Ectodermal cell (in vitro differentiated cells): ENCODE measurements around the gene UBTD2.

ENCODE experiments used
- H3K27ac ChIP-seq: 2 replicates; pipeline ENCODE4 v1.7.0; 2013; ENCODE audit warnings: mild to moderate bottlenecking, low read depth, low read length; ENCODE audit not compliant: insufficient read depth, poor library complexity, severe bottlenecking
- H3K27me3 ChIP-seq: 2 replicates; pipeline ENCODE4 v1.7.0; 2013; ENCODE audit warnings: mild to moderate bottlenecking, low read length; ENCODE audit not compliant: insufficient read depth, control insufficient read depth, poor library complexity, severe bottlenecking
- H3K36me3 ChIP-seq: one replicate; pipeline ENCODE4 v1.7.0; 2013; ENCODE audit warnings: low read length; ENCODE audit not compliant: control insufficient read depth, insufficient read depth
- H3K4me1 ChIP-seq: one replicate; pipeline ENCODE4 v1.7.0; 2013; ENCODE audit warnings: low read length; ENCODE audit not compliant: control insufficient read depth, insufficient read depth
- H3K4me3 ChIP-seq: 2 replicates; pipeline ENCODE4 v1.7.0; 2013; ENCODE audit warnings: low read depth, low read length, control low read depth; ENCODE audit not compliant: insufficient read depth
- H3K9me3 ChIP-seq: 2 replicates; pipeline ENCODE4 v1.7.0; 2013; ENCODE audit warnings: mild to moderate bottlenecking, low read length, moderate library complexity; ENCODE audit not compliant: control insufficient read depth
- WGBS, 2 experiments: methylation state at CpG; one replicate each; pipeline ENCODE4 v1.1.7; 2013; ENCODE audit warnings: missing lambda C conversion rate in 2 of 2; 5-methylcytosine and 5-hydroxymethylcytosine counted together

Gene UBTD2

DNA sequence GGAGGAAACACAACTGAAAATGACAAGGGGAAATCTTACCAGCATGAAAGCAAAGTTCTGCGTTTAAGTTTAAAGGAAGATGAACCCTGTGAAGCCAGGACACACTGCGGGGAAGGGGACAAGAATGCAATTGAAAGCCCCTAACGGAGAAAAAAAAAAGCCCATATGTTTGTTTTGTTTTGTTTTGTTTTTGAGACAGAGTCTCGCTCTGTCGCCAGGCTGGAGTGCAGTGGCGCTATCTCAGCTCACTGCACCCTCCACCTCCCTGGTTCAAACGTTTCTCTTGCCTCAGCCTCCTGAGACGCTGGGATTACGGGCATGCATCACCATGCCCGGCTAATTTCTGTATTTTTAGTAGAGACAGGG is 98.5 kb downstream of the UBTD2 start:
- Histone ChIP-seq H3K27me3 (peaks cover 14% of the 10 kb centered on the region), H3K4me3 (no peak overlapping the region), H3K4me1 (peaks cover 12% of the 10 kb centered on the region), H3K27ac (no peak overlapping the region), H3K9me3 (no peaks in the 10 kb centered on the region), H3K36me3 (no peaks in the 10 kb centered on the region)
- WGBS, 2 experiments: 68 to 74% methylated on average over 10 of the region's 10 CpGs

DNA sequence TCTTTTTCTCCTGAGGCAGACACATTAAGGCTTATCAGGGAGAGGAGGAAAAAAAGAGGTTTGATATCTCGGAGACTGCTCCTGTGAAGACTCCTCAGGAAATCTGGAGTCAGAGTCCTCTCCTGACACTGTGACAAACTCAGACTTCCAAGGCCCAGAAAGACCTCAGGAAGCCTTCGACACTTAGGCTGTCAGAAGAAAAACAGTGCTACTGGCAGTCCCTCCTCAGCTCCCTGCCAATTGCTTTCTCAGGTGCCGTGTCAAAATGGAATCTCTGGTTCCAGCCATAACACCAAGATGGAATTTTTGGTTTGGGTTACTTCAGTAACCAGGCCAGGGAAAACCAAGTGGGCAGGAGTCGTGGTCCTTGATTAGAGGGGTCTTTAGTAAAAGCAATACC is 99.7 kb downstream of the UBTD2 start:
- Histone ChIP-seq H3K36me3 (no peaks in the 10 kb centered on the region), H3K4me1 (peaks cover 12% of the 10 kb centered on the region), H3K27ac (no peak overlapping the region), H3K4me3 (no peak overlapping the region), H3K9me3 (no peaks in the 10 kb centered on the region), H3K27me3 (peaks cover 14% of the 10 kb centered on the region)
- WGBS, 2 experiments: 90 to 93% methylated on average over 4 of the region's 4 CpGs

DNA sequence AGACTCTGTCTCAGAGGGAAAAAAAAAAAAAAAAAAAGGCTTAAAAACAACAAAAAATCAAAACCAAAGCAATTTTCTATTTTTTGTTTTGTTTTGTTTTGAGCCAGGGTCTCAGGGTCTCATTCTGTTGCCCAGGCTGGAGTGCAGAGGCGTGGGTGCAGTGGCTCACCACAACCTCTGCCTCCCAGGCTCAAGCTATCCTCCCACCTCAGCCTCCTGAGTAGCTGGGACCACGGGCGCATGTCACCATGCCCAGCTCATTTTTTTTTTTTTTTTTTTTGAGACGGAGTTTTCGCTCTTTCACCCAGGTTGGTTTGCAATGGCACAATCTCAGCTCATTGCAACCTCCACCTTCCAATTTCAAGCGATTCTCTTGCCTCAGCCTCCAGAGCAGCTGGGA is 101.3 kb downstream of the UBTD2 start:
- peaks cover 11% of the 10 kb centered on the region for H3K27me3 ChIP-seq
- H3K9me3 ChIP-seq: no peaks in the 10 kb centered on the region
- H3K4me1 ChIP-seq: peaks cover 10% of the 10 kb centered on the region
- no peak overlapping the region for H3K27ac ChIP-seq
- 91 to 92% methylated on average over 6 of the region's 6 CpGs for WGBS, 2 experiments
- no peaks in the 10 kb centered on the region for H3K36me3 ChIP-seq
- H3K4me3 ChIP-seq: no peak overlapping the region

DNA sequence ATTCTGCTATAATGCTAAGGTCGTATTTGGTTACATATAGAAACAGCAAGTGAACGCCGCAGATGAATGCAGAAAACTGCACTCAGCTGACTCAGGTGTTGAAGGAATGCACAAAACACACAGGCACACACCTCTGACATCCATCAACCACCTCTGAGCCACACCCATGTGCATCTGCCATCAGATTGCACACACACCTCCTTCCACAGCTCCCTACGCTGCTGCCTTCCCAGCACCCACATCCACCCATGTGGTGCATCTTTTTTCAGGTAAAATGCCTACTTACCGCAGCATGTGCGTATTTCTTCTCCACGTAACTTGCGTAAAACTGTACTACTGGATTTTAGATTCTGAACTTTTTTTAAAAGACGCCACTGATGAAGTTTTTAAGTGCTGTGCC is 102.6 kb downstream of the UBTD2 start:
- H3K9me3 ChIP-seq: no peaks in the 10 kb centered on the region
- no peak overlapping the region for H3K27ac ChIP-seq
- no peaks in the 10 kb centered on the region for H3K4me1 ChIP-seq
- WGBS, 2 experiments: 93 to 96% methylated on average over 9 of the region's 9 CpGs
- H3K27me3 ChIP-seq: no peaks in the 10 kb centered on the region
- H3K36me3 ChIP-seq: no peaks in the 10 kb centered on the region
- H3K4me3 ChIP-seq: no peak overlapping the region

DNA sequence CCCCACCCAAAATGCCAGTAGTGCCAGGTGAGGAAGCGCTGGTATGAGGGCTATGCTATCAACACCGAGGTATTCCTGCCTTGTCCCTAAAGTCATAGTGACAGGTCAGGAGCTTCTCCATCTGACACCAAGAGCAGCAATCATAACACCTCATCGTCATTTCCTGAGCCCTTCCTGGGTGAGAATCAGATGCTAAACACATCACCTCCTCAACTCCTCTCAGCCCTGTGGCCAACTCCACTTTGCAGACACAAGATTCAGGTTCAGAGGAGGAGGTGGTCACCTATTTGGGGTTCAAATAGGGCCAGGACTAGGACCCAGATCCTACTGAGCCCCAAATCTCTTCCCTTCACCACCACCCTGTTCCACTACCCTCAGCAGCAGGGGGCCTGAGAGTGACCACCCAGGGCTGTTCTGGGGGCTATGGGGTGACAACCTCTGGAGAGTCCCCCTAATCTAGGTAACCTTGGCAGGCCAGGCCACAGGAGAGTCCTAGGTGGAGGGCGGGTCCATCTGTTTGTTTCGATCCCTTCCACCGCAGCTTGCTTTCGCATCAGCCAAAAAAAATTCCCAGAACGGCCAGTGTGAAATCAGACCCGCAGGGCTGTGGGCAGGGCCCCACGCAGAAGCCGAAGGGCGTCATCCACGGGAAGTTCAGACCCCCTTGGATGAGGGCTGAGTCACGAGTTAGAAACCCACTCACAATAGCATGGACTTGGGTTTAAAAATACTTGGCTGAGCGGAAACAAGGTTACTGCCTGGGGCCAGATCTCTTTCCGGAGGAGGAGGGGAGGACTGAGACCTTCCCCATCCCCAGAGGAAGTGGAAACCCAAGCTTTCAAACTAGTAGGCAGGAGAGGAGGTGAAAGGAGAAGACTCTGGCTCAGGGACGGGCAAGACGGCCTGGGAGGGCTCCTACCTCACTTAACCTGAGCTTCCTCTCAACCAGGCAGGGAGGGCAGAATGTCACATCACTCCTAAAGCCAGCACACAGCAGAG is 104.3 kb downstream of the UBTD2 start:
- Histone ChIP-seq H3K4me3 (no peak overlapping the region), H3K9me3 (no peaks in the 10 kb centered on the region), H3K27ac (no peak overlapping the region), H3K4me1 (no peaks in the 10 kb centered on the region), H3K27me3 (no peaks in the 10 kb centered on the region), H3K36me3 (no peaks in the 10 kb centered on the region)
- 73 to 75% methylated on average over 18 of the region's 18 CpGs for WGBS, 2 experiments

DNA sequence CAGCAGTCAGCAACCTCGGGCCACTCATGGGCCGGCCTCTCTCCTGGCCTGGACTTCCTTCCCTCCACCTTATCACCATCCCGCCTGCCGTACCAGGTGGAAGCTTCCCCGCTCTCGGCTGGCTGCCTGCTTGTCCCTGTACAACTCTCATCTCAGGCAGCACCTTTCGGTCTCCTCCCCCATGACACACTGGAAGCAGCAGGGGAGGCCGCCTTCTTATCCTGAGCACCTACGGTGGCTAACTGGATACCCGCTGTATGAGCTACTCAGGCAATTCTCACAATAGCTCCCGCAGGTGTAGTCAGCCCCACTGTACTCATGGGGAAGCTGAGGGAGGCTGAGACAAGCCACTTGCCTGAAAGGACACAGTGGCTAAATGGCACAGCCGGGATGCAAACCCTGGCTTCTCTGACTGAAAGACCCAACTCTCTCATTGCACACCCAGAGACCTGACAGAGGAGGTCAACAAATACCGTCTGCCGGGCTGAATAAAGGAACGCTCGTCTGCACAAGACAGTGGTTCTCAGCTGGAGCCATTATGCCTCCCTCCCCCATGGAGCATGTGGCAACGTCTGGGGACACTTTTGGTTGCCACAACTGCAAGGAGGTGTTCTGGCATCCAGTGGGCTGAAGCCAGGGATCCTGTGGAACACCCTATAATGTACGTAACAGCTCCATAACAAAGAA is 105.1 kb downstream of the UBTD2 start:
- Histone ChIP-seq H3K4me1 (no peaks in the 10 kb centered on the region), H3K9me3 (no peaks in the 10 kb centered on the region), H3K27ac (no peak overlapping the region), H3K4me3 (no peak overlapping the region), H3K36me3 (no peaks in the 10 kb centered on the region), H3K27me3 (no peaks in the 10 kb centered on the region)
- 59 to 61% methylated on average over 18 of the region's 18 CpGs for WGBS, 2 experiments

DNA sequence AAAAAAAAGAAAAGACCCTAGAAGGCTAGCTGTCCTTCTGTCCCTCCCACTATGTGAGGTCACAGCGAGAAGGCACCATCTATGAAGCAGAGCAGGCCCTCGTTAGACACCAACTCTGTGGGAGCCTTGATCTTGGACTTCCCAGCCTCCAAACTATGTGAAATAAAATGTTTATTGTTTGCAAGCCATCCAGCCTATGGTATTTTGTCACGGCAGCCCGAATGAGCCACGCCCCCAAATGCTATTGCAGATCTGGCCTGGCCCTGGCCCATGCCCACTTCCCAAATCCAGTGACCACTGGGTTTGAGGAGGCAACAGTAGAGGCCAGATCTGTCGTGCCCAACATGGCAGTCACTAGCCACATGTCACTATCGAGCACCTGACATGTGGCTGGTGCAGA is 106.4 kb downstream of the UBTD2 start:
- 90 to 95% methylated on average over 7 of the region's 7 CpGs for WGBS, 2 experiments
- Histone ChIP-seq H3K27ac (no peak overlapping the region), H3K36me3 (no peaks in the 10 kb centered on the region), H3K4me1 (no peaks in the 10 kb centered on the region), H3K4me3 (no peak overlapping the region), H3K9me3 (no peaks in the 10 kb centered on the region), H3K27me3 (no peaks in the 10 kb centered on the region)

DNA sequence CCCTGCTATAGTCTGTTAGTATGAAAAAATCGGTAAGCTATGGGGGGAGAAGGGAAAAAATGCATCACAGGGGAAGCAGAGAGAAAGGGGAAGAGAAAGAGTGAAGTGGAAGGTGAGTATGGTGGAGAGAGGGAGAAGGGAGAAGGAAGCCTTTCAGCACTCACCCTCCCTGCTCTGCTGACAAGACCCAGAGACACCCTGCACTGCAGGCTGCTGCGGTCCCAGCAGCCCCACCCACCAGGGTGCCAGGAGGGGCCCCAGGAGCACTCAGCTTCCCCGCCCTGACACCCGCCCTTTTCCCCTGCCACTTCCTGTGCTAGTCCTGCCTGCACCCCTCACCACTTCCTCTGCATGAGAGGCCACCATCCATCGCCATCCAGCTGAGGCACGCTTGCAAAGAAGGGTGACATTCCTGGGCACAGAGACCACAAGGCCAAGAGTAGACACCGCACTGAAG is 108.3 kb downstream of the UBTD2 start:
- WGBS, 2 experiments: 84 to 85% methylated on average over 7 of the region's 7 CpGs
- H3K27ac ChIP-seq: no peak overlapping the region
- no peaks in the 10 kb centered on the region for H3K36me3 ChIP-seq
- no peaks in the 10 kb centered on the region for H3K9me3 ChIP-seq
- no peaks in the 10 kb centered on the region for H3K27me3 ChIP-seq
- H3K4me3 ChIP-seq: no peak overlapping the region
- no peaks in the 10 kb centered on the region for H3K4me1 ChIP-seq

DNA sequence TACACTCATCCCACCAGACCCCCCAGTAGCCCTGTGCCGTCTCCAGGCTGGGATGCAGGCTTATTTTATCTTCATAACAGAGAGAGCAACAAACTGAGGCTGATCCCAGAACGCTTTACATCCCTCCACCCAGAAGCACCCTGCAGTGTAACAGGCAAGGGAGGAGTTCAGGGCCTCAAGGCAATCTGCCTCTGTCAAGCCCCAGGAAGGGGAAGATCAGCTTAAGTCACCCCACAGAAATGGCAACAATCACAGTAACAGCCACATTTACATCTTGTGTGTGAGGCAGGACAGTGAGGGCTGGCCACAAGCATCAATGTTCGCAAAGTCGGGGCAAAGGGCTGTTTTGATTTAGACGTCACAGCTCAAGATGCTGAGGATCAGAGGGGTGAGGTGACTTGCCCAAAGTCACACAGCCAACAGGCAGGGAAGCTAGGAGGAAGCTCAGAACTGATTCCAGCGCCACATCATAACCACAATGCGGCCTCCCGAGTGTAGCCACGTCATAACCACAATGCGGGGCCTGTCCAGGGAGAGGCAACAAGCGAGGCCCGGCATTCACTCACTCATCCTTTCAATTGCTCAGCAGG is 109.9 kb downstream of the UBTD2 start:
- Histone ChIP-seq H3K4me3 (no peak overlapping the region), H3K9me3 (no peaks in the 10 kb centered on the region), H3K27ac (no peak overlapping the region), H3K36me3 (no peaks in the 10 kb centered on the region), H3K27me3 (no peaks in the 10 kb centered on the region), H3K4me1 (no peaks in the 10 kb centered on the region)
- WGBS, 2 experiments: 85 to 90% methylated on average over 12 of the region's 12 CpGs
